Measurements from ENCODE around the gene CFAP92. TPM values are rescaled to one million over a fixed set of nuclear protein-coding genes. Genes with fewer than 3 reads are reported as not detected.
A peak's percentile ranks its signal among the peaks of the same experiment; 100 is the strongest.

The CFAP92 gene
- polyA plus RNA-seq, 1 experiment = 0.10 TPM

GRCh38 chr3:129022114-129023007 is 28.5 kb upstream of the CFAP92 start:
- Histone ChIP-seq H3K4me3 (ENCODE audit: low read depth, low read length) (no peak overlapping the region), H3K9me3 (ENCODE audit: control insufficient read depth, insufficient read depth, low read length) (peaks cover 12% of the 10 kb centered on the region), H3K27me3 (ENCODE audit: control insufficient read depth, insufficient read depth, low read length) (peaks cover 30% of the 10 kb centered on the region), H3K27ac (ENCODE audit: low read depth, low read length) (no peak overlapping the region)
- no peak for TF ChIP-seq CTCF (IDR thresholded peaks at IDR 0.05; ENCODE audit: low read depth, low read length)
- POLR2A ChIA-PET = interaction anchor here (0.7 kb wide), 1 partner anchor 241 kb away, joined by 3 read pairs; no protein-coding TSS in a partner anchor
- peak; percentile 53 for DNase-seq (ENCODE audit: low read depth, low spot score)
- CTCF ChIA-PET = interaction anchor here (0.6 to 2.4 kb wide), 4 partner anchors 30 to 137 kb away, joined by 3 to 19 read pairs (median 8); no protein-coding TSS in a partner anchor

- H3K4me3 ChIP-seq (ENCODE audit: low read depth, low read length) = no peak overlapping the region
- H3K27me3 ChIP-seq (ENCODE audit: control insufficient read depth, insufficient read depth, low read length) = peaks cover 21% of the 10 kb centered on the region
- DNase-seq (ENCODE audit: low read depth, low spot score) = peak; percentile 53
- CTCF ChIA-PET = interaction anchor here (2.1 to 2.4 kb wide), 3 partner anchors 32 to 51 kb away, joined by 10 to 20 read pairs (median 19); no protein-coding TSS in a partner anchor
- H3K9me3 ChIP-seq (ENCODE audit: control insufficient read depth, insufficient read depth, low read length) = peaks cover 10% of the 10 kb centered on the region
- POLR2A ChIA-PET = interaction anchor here (0.9 to 1.0 kb wide), 3 partner anchors 17 to 48 kb away, joined by 3 to 5 read pairs (median 4); no protein-coding TSS in a partner anchor
- peak overlapping the region; percentile 75 for H3K27ac ChIP-seq (ENCODE audit: low read depth, low read length)
- no peak for TF ChIP-seq CTCF (IDR thresholded peaks at IDR 0.05; ENCODE audit: low read depth, low read length)
Measured at GRCh38 chr3:129021140-129021551, 27.3 kb upstream of the CFAP92 start.

- Histone ChIP-seq H3K9me3 (ENCODE audit: control insufficient read depth, insufficient read depth, low read length) (peaks cover 10% of the 10 kb centered on the region), H3K27ac (ENCODE audit: low read depth, low read length) (peak overlapping the region; percentile 75), H3K27me3 (ENCODE audit: control insufficient read depth, insufficient read depth, low read length) (peaks cover 19% of the 10 kb centered on the region), H3K4me3 (ENCODE audit: low read depth, low read length) (no peak overlapping the region)
- POLR2A ChIA-PET = interaction anchor here (0.6 to 1.0 kb wide), 4 partner anchors 16 to 57 kb away, joined by 3 to 5 read pairs (median 4); no protein-coding TSS in a partner anchor
- TF ChIP-seq CTCF (IDR thresholded peaks at IDR 0.05; ENCODE audit: low read depth, low read length) = no peak
- no peak for DNase-seq (ENCODE audit: low read depth, low spot score)
- CTCF ChIA-PET = interaction anchor here (0.7 to 2.4 kb wide), 3 partner anchors 33 to 50 kb away, joined by 3 to 20 read pairs (median 10); no protein-coding TSS in a partner anchor
Measured at GRCh38 chr3:129020691-129021090, 26.8 kb upstream of the CFAP92 start.

- ChIA-PET CTCF (interaction anchor here (2.1 to 2.4 kb wide), 2 partner anchors 34 to 49 kb away, joined by 10 to 20 read pairs; no protein-coding TSS in a partner anchor), POLR2A (no interaction called here)
- Histone ChIP-seq H3K27me3 (ENCODE audit: control insufficient read depth, insufficient read depth, low read length) (peaks cover 6% of the 10 kb centered on the region), H3K27ac (ENCODE audit: low read depth, low read length) (no peak overlapping the region), H3K4me3 (ENCODE audit: low read depth, low read length) (no peak overlapping the region), H3K9me3 (ENCODE audit: control insufficient read depth, insufficient read depth, low read length) (peaks cover 10% of the 10 kb centered on the region)
- no peak for TF ChIP-seq CTCF (IDR thresholded peaks at IDR 0.05; ENCODE audit: low read depth, low read length)
- DNase-seq (ENCODE audit: low read depth, low spot score) = no peak
Measured at GRCh38 chr3:129019266-129019665, 25.4 kb upstream of the CFAP92 start.

All from AG04450 (cell line).